RWPE2 (cell line): ENCODE data around the gene PPCDC.
A peak's percentile ranks its signal among the peaks of the same experiment; 100 is the strongest.

ENCODE experiments used
- ATAC-seq: fragments of 200-7000 bp; cut with Tn5 transposase; 3 replicates; pipeline ENCODE4 v1.9.1; 2021; ENCODE audit warnings: low read depth
- DNase-seq: peaks from one replicate; pipeline ENCODE4 v3.0.0-alpha.2; 2020; ENCODE audit warnings: low spot score
- H3K27ac ChIP-seq: fragments of 450-650 bp; 2 replicates; pipeline ENCODE4 v1.5.1; 2017; ENCODE audit warnings: mild to moderate bottlenecking; ENCODE audit not compliant: poor library complexity, severe bottlenecking
- H3K27me3 ChIP-seq: fragments of 250-450 bp; sonication (Bioruptor Pico); 2 replicates; pipeline ENCODE4 v1.5.1; 2021; ENCODE audit warnings: mild to moderate bottlenecking, moderate library complexity; ENCODE audit not compliant: insufficient read depth, poor library complexity, severe bottlenecking
- H3K36me3 ChIP-seq: fragments of 250-450 bp; sonication (Bioruptor Pico); 2 replicates; pipeline ENCODE4 v1.5.1; 2020; ENCODE audit warnings: low read depth, mild to moderate bottlenecking, moderate library complexity
- H3K4me1 ChIP-seq: fragments of 250-450 bp; sonication (Bioruptor Pico); 2 replicates; pipeline ENCODE4 v1.5.1; 2021; ENCODE audit warnings: mild to moderate bottlenecking, moderate library complexity; ENCODE audit not compliant: insufficient read depth, poor library complexity, severe bottlenecking
- H3K4me3 ChIP-seq: fragments of 250-450 bp; sonication (Bioruptor Pico); 2 replicates; pipeline ENCODE4 v1.5.1; 2021; ENCODE audit warnings: mild to moderate bottlenecking, moderate library complexity; ENCODE audit not compliant: severe bottlenecking
- H3K9me3 ChIP-seq: fragments of 250-450 bp; sonication (Bioruptor Pico); 2 replicates; pipeline ENCODE4 v1.5.1; 2021; ENCODE audit warnings: mild to moderate bottlenecking, moderate library complexity; ENCODE audit not compliant: severe bottlenecking
- CTCF ChIP-seq: fragments of 450-650 bp; IDR thresholded peaks from one replicate; pipeline ENCODE4 v1.5.1; 2017; ENCODE audit warnings: mild to moderate bottlenecking, moderate library complexity; ENCODE audit not compliant: poor library complexity, severe bottlenecking

PPCDC gene

GRCh38 chr15:75028991-75029377, 5.6 kb downstream of the PPCDC start:
- Histone ChIP-seq H3K27me3 (no peaks in the 10 kb centered on the region), H3K9me3 (no peaks in the 10 kb centered on the region), H3K4me1 (peaks cover 28% of the 10 kb centered on the region), H3K4me3 (no peak overlapping the region), H3K27ac (peak overlapping the region; percentile 69), H3K36me3 (0 out of 2 replicates have a peak, but pooled peaks cover 4% of the 10 kb centered on the region)
- ATAC-seq (peak; percentile 1; the same call in 1 of the 3 replicates), DNase-seq (no peak)
- no peak for TF ChIP-seq CTCF

GRCh38 chr15:75029378-75030022, 6.1 kb downstream of the PPCDC start:
- Histone ChIP-seq H3K4me3 (no peak overlapping the region), H3K36me3 (0 out of 2 replicates have a peak, but pooled peaks cover 4% of the 10 kb centered on the region), H3K9me3 (no peaks in the 10 kb centered on the region), H3K27me3 (no peaks in the 10 kb centered on the region), H3K27ac (peak overlapping the region; percentile 69), H3K4me1 (peaks cover 25% of the 10 kb centered on the region)
- TF ChIP-seq CTCF, result peak; percentile 99
- ATAC-seq (peak; percentile 77), DNase-seq (peak; percentile 96)

GRCh38 chr15:75030023-75030413, 6.6 kb downstream of the PPCDC start:
- no peak for TF ChIP-seq CTCF
- DNase-seq (peak; percentile 72), ATAC-seq (peak; percentile 16)
- peak overlapping the region; percentile 69 for H3K27ac ChIP-seq
- H3K9me3 ChIP-seq, result no peaks in the 10 kb centered on the region
- no peak overlapping the region for H3K4me3 ChIP-seq
- peaks cover 23% of the 10 kb centered on the region for H3K4me1 ChIP-seq
- no peaks in the 10 kb centered on the region for H3K27me3 ChIP-seq
- peaks cover 4% of the 10 kb centered on the region; the same call in 1 of the 2 replicates for H3K36me3 ChIP-seq

- Histone ChIP-seq H3K4me3 (no peak overlapping the region), H3K27me3 (no peaks in the 10 kb centered on the region), H3K4me1 (peaks cover 22% of the 10 kb centered on the region), H3K36me3 (peaks cover 8% of the 10 kb centered on the region; the same call in 1 of the 2 replicates), H3K27ac (peak overlapping the region; percentile 69), H3K9me3 (no peaks in the 10 kb centered on the region)
- ATAC-seq, result no peak
- TF ChIP-seq CTCF, result no peak
- DNase-seq, result no peak
These were observed 7.0 kb downstream of the PPCDC start for GRCh38 chr15:75030424-75030823.

GRCh38 chr15:75031848-75032247, 8.5 kb downstream of the PPCDC start:
- H3K9me3 ChIP-seq, result no peaks in the 10 kb centered on the region
- peaks cover 34% of the 10 kb centered on the region for H3K4me1 ChIP-seq
- peak overlapping the region; percentile 12 for H3K27ac ChIP-seq
- H3K27me3 ChIP-seq, result no peaks in the 10 kb centered on the region
- ATAC-seq, result no peak
- H3K4me3 ChIP-seq, result no peak overlapping the region
- DNase-seq, result no peak
- H3K36me3 ChIP-seq, result peaks cover 8% of the 10 kb centered on the region; the same call in 1 of the 2 replicates
- TF ChIP-seq CTCF, result no peak
